Testis (tissue), 3 donors: ENCODE results near the gene CLCN7. TPM values are rescaled to one million over a fixed set of nuclear protein-coding genes. Genes with fewer than 3 reads are reported as not detected.
A peak's percentile ranks its signal among the peaks of the same experiment; 100 is the strongest.

Experiments used
- DNase-seq: peaks from one replicate; pipeline ENCODE4 v3.0.0-alpha.2; 2019
- H3K27ac ChIP-seq, 2 donors: fragments of 200-600 bp; sonication (generic); one replicate each; pipeline ENCODE4 v1.5.1; 2019
- H3K27me3 ChIP-seq: fragments of 200-600 bp; sonication (generic); one replicate; pipeline ENCODE4 v1.5.1; 2019
- H3K36me3 ChIP-seq: fragments of 200-600 bp; sonication (generic); one replicate; pipeline ENCODE4 v1.5.1; 2017; ENCODE audit warnings: low read depth; ENCODE audit errors: missing control alignments
- H3K4me1 ChIP-seq: fragments of 200-600 bp; sonication (generic); one replicate; pipeline ENCODE4 v1.5.1; 2019
- H3K4me3 ChIP-seq, 2 donors: fragments of 200-600 bp; sonication (generic); one replicate each; pipeline ENCODE4 v1.5.1; 2017 to 2019
- H3K9me3 ChIP-seq: fragments of 200-600 bp; sonication (generic); one replicate; pipeline ENCODE4 v1.5.1; 2017
- POLR2A ChIP-seq: fragments of 450-650 bp; IDR thresholded peaks from one replicate; pipeline ENCODE4 v1.6.1; 2017; ENCODE audit warnings: antibody characterized with exemption, mild to moderate bottlenecking, moderate library complexity
- WGBS, 2 donors: methylation state at CpG; one replicate each; pipeline ENCODE4 v1.1.5; 2018; 5-methylcytosine and 5-hydroxymethylcytosine counted together
- intact Hi-C: fragments of 100-400 bp; cut with DNase I; formaldehyde crosslinking; loops from one replicate; pipeline ENCODE4 v1.15.1; 2023; ENCODE audit warnings: low total_unique reads
- polyA plus RNA-seq: library from polyadenylated mRNA; stranded (reverse); fragments of 350-450 nt; fragmentation: Illumina TruSeq; extraction: RNeasy Lipid Tissue Mini Kit (QIAGEN cat#74804); gene quantifications from one replicate; pipeline ENCODE4 v1.2.3, GENCODE V29; 2014; ENCODE audit warnings: low read depth, low replicate concordance; ENCODE audit not compliant: insufficient read depth
- total RNA-seq, 2 donors: library from RNA; depleted of rRNA; stranded (reverse); fragments of >200 nt; gene quantifications; one replicate each; pipeline ENCODE4 v1.2.3, GENCODE V29; 2016
- TF ChIP-seq, protein P1 (sequence below), 3 experiments: fragments of 450-650 bp in 2 of 3; fragments of 200-600 bp in 1 of 3; sonication (generic) in 1 of 3; IDR thresholded peaks; one replicate each; pipeline ENCODE4 v1.5.1; 2016 to 2019; ENCODE audit warnings: antibody characterized with exemption in 3 of 3, mild to moderate bottlenecking in 2 of 3, moderate library complexity in 1 of 3

The CLCN7 gene
- total and polyA plus RNA-seq, 3 donors from 2014 or later: 79.6 to 160 (median 152) TPM

DNA sequence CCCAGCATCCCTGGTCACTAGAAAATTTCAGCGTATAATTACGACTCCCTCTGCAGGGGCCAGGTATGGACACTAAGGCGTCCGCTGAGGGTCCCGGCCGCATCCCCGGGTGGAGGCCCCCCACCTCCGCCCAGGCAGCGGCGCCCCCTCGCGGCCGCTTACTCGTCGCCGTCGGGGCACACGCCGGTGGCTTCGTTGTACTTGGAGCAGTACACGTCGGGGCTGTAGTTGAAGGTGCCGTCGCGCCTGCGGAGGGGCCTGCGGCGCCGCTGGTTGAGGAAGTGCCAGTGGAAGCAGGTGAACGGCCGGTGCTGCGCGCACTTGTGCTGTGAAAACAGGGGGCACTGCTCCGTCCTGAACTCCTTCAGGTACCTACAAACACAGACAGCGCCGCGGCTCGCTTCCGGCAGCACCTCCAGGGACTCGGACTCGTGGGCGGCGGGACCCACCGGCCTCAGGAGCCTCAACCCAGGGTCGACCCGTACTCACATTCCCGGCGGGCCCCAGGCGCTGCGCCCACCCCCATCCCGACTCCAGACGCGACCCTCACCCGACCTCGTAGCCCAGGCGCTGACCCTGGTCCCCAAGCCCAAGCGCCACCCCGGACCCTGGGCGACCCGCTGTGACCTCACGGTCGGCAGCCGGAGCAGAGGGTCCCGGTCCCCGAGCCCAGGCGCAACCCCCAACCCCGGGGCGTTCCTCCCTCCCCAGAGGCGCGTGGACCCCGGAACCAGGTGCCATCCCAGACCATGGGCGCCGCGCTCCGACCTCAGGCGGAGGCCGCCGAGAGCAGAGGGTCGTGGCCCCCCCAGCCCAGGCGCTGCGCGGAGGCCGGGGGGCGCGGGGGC, 60.9 kb downstream of the CLCN7 start:
- Histone ChIP-seq H3K27me3 (no peaks in the 10 kb centered on the region), H3K4me3 (peak overlapping the region; percentile 81 to 88), H3K27ac (peak overlapping the region; percentile 73 to 87), H3K4me1 (peaks cover 7% of the 10 kb centered on the region), H3K9me3 (no peaks in the 10 kb centered on the region), H3K36me3 (no peaks in the 10 kb centered on the region)
- intact Hi-C loops: no loop called here
- WGBS, 2 donors: 0 to 2% methylated on average over 2 to 75 of the region's 85 CpGs
- DNase-seq: peak; percentile 67
- no peak for TF ChIP-seq POLR2A
- TF ChIP-seq, protein P1, sequence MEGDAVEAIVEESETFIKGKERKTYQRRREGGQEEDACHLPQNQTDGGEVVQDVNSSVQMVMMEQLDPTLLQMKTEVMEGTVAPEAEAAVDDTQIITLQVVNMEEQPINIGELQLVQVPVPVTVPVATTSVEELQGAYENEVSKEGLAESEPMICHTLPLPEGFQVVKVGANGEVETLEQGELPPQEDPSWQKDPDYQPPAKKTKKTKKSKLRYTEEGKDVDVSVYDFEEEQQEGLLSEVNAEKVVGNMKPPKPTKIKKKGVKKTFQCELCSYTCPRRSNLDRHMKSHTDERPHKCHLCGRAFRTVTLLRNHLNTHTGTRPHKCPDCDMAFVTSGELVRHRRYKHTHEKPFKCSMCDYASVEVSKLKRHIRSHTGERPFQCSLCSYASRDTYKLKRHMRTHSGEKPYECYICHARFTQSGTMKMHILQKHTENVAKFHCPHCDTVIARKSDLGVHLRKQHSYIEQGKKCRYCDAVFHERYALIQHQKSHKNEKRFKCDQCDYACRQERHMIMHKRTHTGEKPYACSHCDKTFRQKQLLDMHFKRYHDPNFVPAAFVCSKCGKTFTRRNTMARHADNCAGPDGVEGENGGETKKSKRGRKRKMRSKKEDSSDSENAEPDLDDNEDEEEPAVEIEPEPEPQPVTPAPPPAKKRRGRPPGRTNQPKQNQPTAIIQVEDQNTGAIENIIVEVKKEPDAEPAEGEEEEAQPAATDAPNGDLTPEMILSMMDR (IDR thresholded peaks at IDR 0.05): peak; percentile 47 to 68 (median 54)

DNA sequence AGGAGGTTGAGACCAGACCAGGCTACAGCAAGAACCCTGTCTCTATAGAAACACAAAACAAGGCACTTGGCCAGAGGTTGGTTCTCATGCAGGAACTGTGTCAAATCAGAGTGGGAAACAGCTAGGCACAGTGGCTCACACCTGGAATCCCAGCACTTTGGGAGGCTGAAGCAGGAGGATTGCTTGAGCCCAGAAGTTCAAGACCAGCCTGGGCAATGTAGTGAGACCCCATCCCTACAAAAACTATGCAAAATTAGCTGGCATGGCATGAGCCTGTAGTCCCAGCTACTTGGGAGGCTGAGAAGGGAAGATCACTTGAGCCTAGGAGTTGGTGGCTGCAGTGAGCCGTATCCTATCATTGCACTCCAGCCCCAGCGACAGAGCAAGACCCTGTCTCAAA, 62.0 kb downstream of the CLCN7 start:
- TF ChIP-seq, protein P1 (IDR thresholded peaks at IDR 0.05): no peak
- no peak for TF ChIP-seq POLR2A
- Histone ChIP-seq H3K9me3 (no peaks in the 10 kb centered on the region), H3K4me1 (peaks cover 15% of the 10 kb centered on the region), H3K36me3 (no peaks in the 10 kb centered on the region), H3K27me3 (no peaks in the 10 kb centered on the region), H3K27ac (no peak overlapping the region), H3K4me3 (no peak overlapping the region)
- WGBS, 2 donors: 50 to 75% methylated on average over 2 of the region's 2 CpGs
- intact Hi-C loops: no loop called here
- no peak for DNase-seq

DNA sequence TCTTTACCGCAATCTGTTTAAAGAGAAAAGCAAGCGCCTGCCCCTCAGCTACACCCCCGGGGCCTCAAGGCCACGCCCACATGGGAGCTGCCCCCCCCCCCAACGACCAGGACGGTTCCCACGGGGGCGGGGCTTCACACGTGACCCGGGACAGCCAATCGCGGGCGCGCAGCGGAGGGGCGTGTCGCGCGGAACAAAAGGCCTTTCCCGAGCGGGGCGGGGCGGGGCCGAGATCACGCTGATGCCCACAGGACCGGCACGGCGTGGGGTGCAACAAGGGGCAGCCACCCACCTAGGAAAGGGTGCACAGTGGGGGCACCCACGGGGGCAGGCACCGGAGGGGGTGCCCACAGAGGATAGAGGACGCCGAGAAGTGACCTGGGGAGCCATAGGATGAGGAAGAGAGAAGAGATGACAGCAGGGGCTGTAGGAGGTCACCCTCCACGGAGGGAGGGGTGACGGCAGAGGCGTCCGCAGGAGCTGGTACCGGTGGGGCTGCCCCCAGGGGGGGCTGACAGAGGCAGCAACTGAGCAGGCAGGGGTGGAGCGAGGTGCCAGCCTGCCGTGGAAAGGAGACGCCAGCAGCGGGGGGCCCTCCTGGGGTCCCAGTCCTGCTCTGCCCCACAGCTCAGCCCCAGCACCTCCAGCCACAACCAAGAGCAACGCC, 66.5 kb downstream of the CLCN7 start:
- DNase-seq: peak; percentile 97
- Histone ChIP-seq H3K27ac (peak overlapping the region in 1 of 2 donors; percentile 28), H3K36me3 (no peaks in the 10 kb centered on the region), H3K27me3 (no peaks in the 10 kb centered on the region), H3K9me3 (no peaks in the 10 kb centered on the region), H3K4me3 (peak overlapping the region; percentile 40 to 47), H3K4me1 (peaks cover 15% of the 10 kb centered on the region)
- intact Hi-C loops: no loop called here
- no peak for TF ChIP-seq POLR2A
- TF ChIP-seq, protein P1 (IDR thresholded peaks at IDR 0.05): no peak
- WGBS, 2 donors: 6% methylated on average over 18 to 42 of the region's 42 CpGs

- Histone ChIP-seq H3K36me3 (no peaks in the 10 kb centered on the region), H3K27ac (no peak overlapping the region), H3K9me3 (no peaks in the 10 kb centered on the region), H3K27me3 (no peaks in the 10 kb centered on the region), H3K4me3 (peak overlapping the region in 1 of 2 donors; percentile 47), H3K4me1 (peaks cover 15% of the 10 kb centered on the region)
- intact Hi-C loops: no loop called here
- WGBS, 2 donors: 11 to 14% methylated on average over 6 to 10 of the region's 11 CpGs
- no peak for TF ChIP-seq POLR2A
- TF ChIP-seq, protein P1 (IDR thresholded peaks at IDR 0.05): no peak
- peak; percentile 61 for DNase-seq
Observed at GRCh38 chr16:1407753-1408152, 67.1 kb downstream of the CLCN7 start.
